Kidney epithelial cell (primary cell): ENCODE results near the gene BTBD3. TPM values are rescaled to one million over a fixed set of nuclear protein-coding genes. Genes with fewer than 3 reads are reported as not detected.

Experiments
- DNase-seq: peaks from one replicate; pipeline ENCODE4 v3.0.0-alpha.2; 2010; ENCODE audit warnings: low read depth
- H3K27me3 ChIP-seq: 2 replicates; pipeline ENCODE4 v1.6.0; 2011; ENCODE audit warnings: low read length; ENCODE audit not compliant: control insufficient read depth, insufficient read depth
- H3K36me3 ChIP-seq: 2 replicates; pipeline ENCODE4 v1.5.1; 2011; ENCODE audit warnings: low read length; ENCODE audit not compliant: control insufficient read depth, insufficient read depth
- H3K4me3 ChIP-seq: 2 replicates; pipeline ENCODE4 v1.5.1; 2011; ENCODE audit warnings: low read depth, mild to moderate bottlenecking, control low read depth, low read length
- CTCF ChIP-seq: IDR thresholded peaks from 2 replicates; pipeline ENCODE4 v1.5.1; 2011; ENCODE audit warnings: mild to moderate bottlenecking, moderate library complexity, low read length, control low read depth, inconsistent platforms; ENCODE audit not compliant: insufficient read depth, poor library complexity, severe bottlenecking
- total RNA-seq: library from RNA; depleted of rRNA; stranded (reverse); fragments of >200 nt; gene quantifications from 2 replicates; pipeline ENCODE4 v1.2.3, GENCODE V29; 2015

BTBD3 gene
- total RNA-seq, 1 donor from 2014 or later: 31.6 TPM

- no peak for DNase-seq
- no peak for TF ChIP-seq CTCF
- Histone ChIP-seq H3K27me3 (no peaks in the 10 kb centered on the region), H3K36me3 (no peaks in the 10 kb centered on the region), H3K4me3 (no peak overlapping the region)
Measured at GRCh38 chr20:11882651-11883050, 35.0 kb upstream of the BTBD3 start.

- no peak for DNase-seq
- Histone ChIP-seq H3K27me3 (no peaks in the 10 kb centered on the region), H3K36me3 (no peaks in the 10 kb centered on the region), H3K4me3 (no peak overlapping the region)
- no peak for TF ChIP-seq CTCF
Measured at GRCh38 chr20:11888648-11889047, 29.0 kb upstream of the BTBD3 start.

- peak; percentile 69 for DNase-seq
- no peak for TF ChIP-seq CTCF
Measured at GRCh38 chr20:11890331-11891076, 27.2 kb upstream of the BTBD3 start.

GRCh38 chr20:11891077-11891775 is 26.5 kb upstream of the BTBD3 start:
- no peaks in the 10 kb centered on the region for H3K27me3 ChIP-seq
- no peaks in the 10 kb centered on the region for H3K36me3 ChIP-seq
- DNase-seq: no peak
- no peak for TF ChIP-seq CTCF
- peak overlapping the region; percentile 80 for H3K4me3 ChIP-seq

More at GRCh38 chr20:11890331-11891076, 27.2 kb upstream of the BTBD3 start:
- Histone ChIP-seq H3K4me3 (peak overlapping the region; percentile 80), H3K36me3 (no peaks in the 10 kb centered on the region), H3K27me3 (no peaks in the 10 kb centered on the region)

GRCh38 chr20:11891776-11892545 is 25.7 kb upstream of the BTBD3 start:
- peak; percentile 50 for DNase-seq
- TF ChIP-seq CTCF: no peak
- Histone ChIP-seq H3K36me3 (no peaks in the 10 kb centered on the region), H3K4me3 (peak overlapping the region; percentile 80), H3K27me3 (no peaks in the 10 kb centered on the region)
